GM21360 (cell line): Measurements from ENCODE around the gene VPS33A.

Experiments used
- ATAC-seq: cut with Tn5 transposase; IDR thresholded peaks from one replicate; pipeline ENCODE4 v1.9.1; 2021; ENCODE audit warnings: mild to moderate bottlenecking, moderate library complexity; ENCODE audit not compliant: unreplicated experiment

The VPS33A gene

GRCh38 chr12:122184517-122184916 is 81.8 kb downstream of the VPS33A start:
- ATAC-seq, result no peak

GRCh38 chr12:122183588-122183940 is 82.7 kb downstream of the VPS33A start:
- ATAC-seq, result no peak

GRCh38 chr12:122182887-122183587 is 83.3 kb downstream of the VPS33A start, which contains the start of gene LRRC43:
TSS of gene LRRC43 (plus strand) at chr12:122183123. CDS start at chr12:122183145, 22 bp downstream.
- ATAC-seq, result no peak
